ENCODE results near the gene DGKI. TPM values are rescaled to one million over a fixed set of nuclear protein-coding genes. Genes with fewer than 3 reads are reported as not detected.

The DGKI gene
- total and polyA plus RNA-seq, 9 of the 15 experiments (the other 6 are each of a cell fraction or from before 2014, with no cell fraction given): 0.11 to 0.54 (median 0.15) TPM; not detected in 5

DNA sequence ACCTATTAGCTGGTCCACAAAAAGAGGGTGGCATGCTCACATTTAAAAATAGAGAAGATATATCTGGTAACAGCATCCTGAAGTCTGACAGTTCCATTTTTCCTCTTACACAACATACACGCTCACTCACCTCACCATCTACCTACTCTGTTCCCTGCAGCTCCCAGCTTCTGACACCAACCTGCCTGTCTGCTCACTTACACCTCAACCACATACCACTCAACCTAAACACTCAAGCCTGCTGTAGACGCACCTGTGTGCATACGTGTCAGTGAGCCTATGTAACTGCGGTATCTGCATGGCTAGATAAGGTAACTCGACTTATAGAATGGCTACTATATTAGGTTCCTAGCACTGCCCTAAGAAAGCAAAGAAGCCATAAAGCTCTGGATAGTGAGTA is 174.9 kb downstream of the DGKI start:
- Histone ChIP-seq H3K79me2 (ENCODE audit: control insufficient read depth, insufficient read depth, low read length) (no peaks in the 10 kb centered on the region), H3K27me3 (ENCODE audit: control insufficient read depth in 2 of 2, insufficient read depth in 2 of 2, low read length in 2 of 2) (peaks cover 17 to 27% of the 10 kb centered on the region in 2 experiments; a peak in 3 of 5 replicates), H3K9me1 (ENCODE audit: control insufficient read depth, insufficient read depth, low read length) (no peaks in the 10 kb centered on the region), H2AFZ (ENCODE audit: low read depth, low read length) (no peak overlapping the region), H3K4me2 (ENCODE audit: insufficient read depth, low read length) (no peak overlapping the region), H3K27ac (ENCODE audit: extremely low read depth, low read depth, low read length) (no peak overlapping the region), H3K4me1 (replicated peaks in 1 of 2; ENCODE audit: control insufficient read depth in 2 of 2, insufficient read depth in 2 of 2, low read length in 2 of 2) (no peaks in the 10 kb centered on the region), H3K9me3 (replicated peaks; ENCODE audit: control insufficient read depth, insufficient read depth, low read depth, low read length) (no peaks in the 10 kb centered on the region), H3K36me3 (ENCODE audit: control insufficient read depth, insufficient read depth, low read length) (no peaks in the 10 kb centered on the region), H4K20me1 (replicated peaks; ENCODE audit: control insufficient read depth, insufficient read depth, low read length) (no peaks in the 10 kb centered on the region; the same call in 1 of the 2 replicates), H3K4me3 (no peak overlapping the region), H3K9ac (ENCODE audit: insufficient read depth in 1 of 2, low read depth in 2 of 2, low read length in 2 of 2) (no peak overlapping the region)
- BruUV-seq (replicated peaks): no TSS peak
- ATAC-seq (peak; percentile 28; the same call in 2 of the 3 replicates), DNase-seq (ENCODE audit: extremely low read depth in 1 of 4, low spot score in 3 of 4) (no peak), FAIRE-seq (no peak)
- ChIA-PET POLR2A (interaction anchor here (0.5 kb wide), 1 partner anchor 1215 kb away, joined by 3 read pairs; no protein-coding TSS in a partner anchor), CTCF (ENCODE audit: low intra/inter-chr PET ratio) (no interaction called here)
- intact Hi-C loops (cut with micrococcal nuclease): no loop called here
- WGBS (ENCODE audit: insufficient coverage, low coverage, missing lambda C conversion rate): 2% methylated on average over 5 of the region's 5 CpGs
- in situ Hi-C loops (cut with MboI): no loop called here
- TF ChIP-seq ZNF184 (CRISPR knock-in tag; IDR thresholded peaks at IDR 0.05): no peak
- no peak for TF ChIP-seq ZNF3 (CRISPR knock-in tag; IDR thresholded peaks at IDR 0.05)
- TF ChIP-seq MBD1 (CRISPR knock-in tag; IDR thresholded peaks at IDR 0.05): no peak
